Karpas-422 (cell line): Measurements from ENCODE around the gene AP2A1. TPM values are rescaled to one million over a fixed set of nuclear protein-coding genes. Genes with fewer than 3 reads are reported as not detected.

ENCODE experiments used
- DNase-seq: peaks from one replicate; pipeline ENCODE4 v3.0.0-alpha.2; 2015
- H2AFZ ChIP-seq: fragments of 200-600 bp; sonication (generic); 2 replicates; pipeline ENCODE4 v1.6.1; 2014; ENCODE audit warnings: antibody characterized with exemption, low read length, mixed read lengths
- H3K27ac ChIP-seq: fragments of 200-600 bp; sonication (generic); 2 replicates; pipeline ENCODE4 v1.5.1; 2014; ENCODE audit warnings: mild to moderate bottlenecking, low read length, moderate library complexity
- H3K27me3 ChIP-seq: fragments of 200-600 bp; sonication (generic); 2 replicates; pipeline ENCODE4 v1.6.1; 2014; ENCODE audit warnings: low read length, mixed read lengths
- H3K36me3 ChIP-seq: fragments of 200-600 bp; sonication (generic); 2 replicates; pipeline ENCODE4 v1.6.1; 2014; ENCODE audit warnings: low read length, mixed read lengths; ENCODE audit not compliant: insufficient read depth
- H3K4me1 ChIP-seq: fragments of 200-600 bp; sonication (generic); 2 replicates; pipeline ENCODE4 v1.6.1; 2014; ENCODE audit warnings: mild to moderate bottlenecking, low read length, mixed read lengths
- H3K4me2 ChIP-seq: fragments of 200-600 bp; sonication (generic); 2 replicates; pipeline ENCODE4 v1.6.1; 2014; ENCODE audit warnings: low read length, low read depth, mild to moderate bottlenecking; ENCODE audit not compliant: poor library complexity, severe bottlenecking
- H3K4me3 ChIP-seq: fragments of 200-600 bp; sonication (generic); 2 replicates; pipeline ENCODE4 v1.5.1; 2014; ENCODE audit warnings: mild to moderate bottlenecking, antibody characterized with exemption, low read length, mixed read lengths
- H3K79me2 ChIP-seq: fragments of 200-600 bp; sonication (generic); 2 replicates; pipeline ENCODE4 v1.6.1; 2014; ENCODE audit warnings: mild to moderate bottlenecking, low read length, mixed read lengths
- H3K9ac ChIP-seq: fragments of 200-600 bp; sonication (generic); 2 replicates; pipeline ENCODE4 v1.6.0; 2014; ENCODE audit warnings: low read length
- H3K9me2 ChIP-seq: fragments of 200-600 bp; sonication (generic), shearing (Covaris generic); replicated peaks from 2 replicates; pipeline ENCODE4 v1.6.0; 2014; ENCODE audit warnings: mild to moderate bottlenecking, low read length, moderate library complexity; ENCODE audit not compliant: insufficient read depth
- H3K9me3 ChIP-seq: fragments of 300-700, 200-600 bp; sonication (generic); 2 replicates; pipeline ENCODE4 v1.6.1; 2014; ENCODE audit warnings: low read length, mixed read lengths
- H4K20me1 ChIP-seq: fragments of 200-600 bp; sonication (generic); 2 replicates; pipeline ENCODE4 v1.6.1; 2014; ENCODE audit warnings: mild to moderate bottlenecking, antibody characterized with exemption, low read length, low read depth; ENCODE audit not compliant: insufficient read depth
- total RNA-seq: library from RNA; depleted of rRNA; stranded (reverse); fragments of >200 nt; shearing (Covaris generic); gene quantifications from 2 replicates; pipeline ENCODE4 v1.2.3, GENCODE V29; 2014; ENCODE audit warnings: low replicate concordance

The AP2A1 gene
- total RNA-seq, 1 experiment from 2014 or later, result 32.4 TPM

DNA sequence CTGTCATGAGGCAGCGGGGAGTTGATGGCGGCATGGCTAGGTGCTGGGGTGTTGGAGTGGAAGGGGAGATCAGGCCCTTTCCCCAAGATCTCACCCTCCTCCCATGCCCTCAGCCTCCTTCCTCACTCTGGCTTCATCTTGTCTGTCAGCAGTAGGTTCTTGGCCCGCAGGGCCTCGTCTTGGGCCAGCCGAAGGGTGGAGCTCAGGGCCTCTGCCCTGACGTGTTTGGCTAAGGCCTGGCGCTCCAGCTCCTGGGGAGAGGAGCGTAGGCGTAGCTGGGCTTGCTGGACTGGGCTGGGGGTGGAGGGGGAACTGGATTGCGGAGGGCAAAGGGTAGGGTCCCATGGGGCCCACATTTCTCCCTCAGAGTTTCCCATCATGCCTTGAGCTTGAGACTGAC, 26.9 kb upstream of the AP2A1 start:
- Histone ChIP-seq H4K20me1 (no peaks in the 10 kb centered on the region), H3K79me2 (no peaks in the 10 kb centered on the region), H3K36me3 (no peaks in the 10 kb centered on the region), H3K4me3 (no peak overlapping the region), H3K9ac (no peak overlapping the region), H2AFZ (no peak overlapping the region), H3K4me1 (no peaks in the 10 kb centered on the region), H3K27me3 (no peaks in the 10 kb centered on the region), H3K4me2 (no peak overlapping the region), H3K9me3 (no peaks in the 10 kb centered on the region), H3K9me2 (no peaks in the 10 kb centered on the region), H3K27ac (no peak overlapping the region)
- no peak for DNase-seq

DNA sequence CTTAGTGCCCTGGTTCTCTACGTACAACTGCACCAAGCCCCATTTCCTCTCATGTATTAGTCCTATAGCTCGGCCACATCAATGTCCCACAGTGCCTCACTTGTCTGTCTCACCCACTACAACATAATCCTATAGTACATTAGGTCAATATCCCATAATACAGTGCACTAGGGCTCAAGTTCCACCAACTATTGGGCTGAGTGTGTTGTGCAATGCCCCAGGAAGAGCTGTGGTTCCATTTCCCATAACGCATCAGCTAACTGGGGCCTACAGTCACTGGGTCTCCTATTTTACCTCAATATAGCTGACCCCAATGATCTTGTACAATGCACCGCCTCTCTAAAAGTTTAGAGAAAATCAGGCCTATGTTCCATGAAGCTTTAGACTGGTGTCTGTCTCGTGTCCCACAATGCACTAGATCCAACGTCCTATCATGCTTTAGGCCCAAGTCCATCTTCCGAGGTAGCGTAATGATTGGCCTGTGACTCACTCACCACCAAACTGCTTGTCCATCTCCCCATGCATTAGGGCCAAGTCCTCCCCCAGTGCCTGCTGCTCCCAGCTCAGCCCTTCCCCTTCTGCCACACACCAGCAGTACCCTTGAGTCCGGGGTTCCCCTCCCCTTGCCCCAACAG, 25.5 kb upstream of the AP2A1 start:
- Histone ChIP-seq H3K4me1 (no peaks in the 10 kb centered on the region), H3K9ac (no peak overlapping the region), H3K79me2 (no peaks in the 10 kb centered on the region), H3K27me3 (no peaks in the 10 kb centered on the region), H3K27ac (no peak overlapping the region), H3K4me3 (no peak overlapping the region), H3K9me3 (no peaks in the 10 kb centered on the region), H3K9me2 (no peaks in the 10 kb centered on the region), H2AFZ (no peak overlapping the region), H3K4me2 (no peak overlapping the region), H4K20me1 (no peaks in the 10 kb centered on the region), H3K36me3 (no peaks in the 10 kb centered on the region)
- no peak for DNase-seq

GRCh38 chr19:49744946-49745381, 21.8 kb upstream of the AP2A1 start:
- H3K36me3 ChIP-seq, result no peaks in the 10 kb centered on the region
- no peak overlapping the region for H3K4me3 ChIP-seq

GRCh38 chr19:49746206-49746958, 20.4 kb upstream of the AP2A1 start:
- no peak overlapping the region for H3K27ac ChIP-seq
- no peak overlapping the region for H3K4me3 ChIP-seq
- DNase-seq, result peak; percentile 100
- no peak overlapping the region for H3K9ac ChIP-seq
- no peaks in the 10 kb centered on the region for H4K20me1 ChIP-seq
- H3K4me1 ChIP-seq, result no peaks in the 10 kb centered on the region
- no peaks in the 10 kb centered on the region for H3K9me3 ChIP-seq
- no peaks in the 10 kb centered on the region for H3K36me3 ChIP-seq
- no peaks in the 10 kb centered on the region for H3K27me3 ChIP-seq
- H2AFZ ChIP-seq, result no peak overlapping the region
- H3K79me2 ChIP-seq, result no peaks in the 10 kb centered on the region
- H3K9me2 ChIP-seq, result no peaks in the 10 kb centered on the region
- H3K4me2 ChIP-seq, result no peak overlapping the region

More at GRCh38 chr19:49744946-49745381, 21.8 kb upstream of the AP2A1 start:
- H3K9me2 ChIP-seq, result no peaks in the 10 kb centered on the region
- H3K4me1 ChIP-seq, result no peaks in the 10 kb centered on the region
- no peaks in the 10 kb centered on the region for H3K79me2 ChIP-seq
- H2AFZ ChIP-seq, result no peak overlapping the region
- H3K27me3 ChIP-seq, result no peaks in the 10 kb centered on the region
- no peaks in the 10 kb centered on the region for H4K20me1 ChIP-seq
- no peaks in the 10 kb centered on the region for H3K9me3 ChIP-seq
- no peak overlapping the region for H3K27ac ChIP-seq
- H3K9ac ChIP-seq, result no peak overlapping the region
- DNase-seq, result no peak
- H3K4me2 ChIP-seq, result no peak overlapping the region

- peak; percentile 74 for DNase-seq
- H3K27me3 ChIP-seq, result no peaks in the 10 kb centered on the region
Measured at GRCh38 chr19:49749055-49749716, 17.6 kb upstream of the AP2A1 start.

GRCh38 chr19:49749771-49750170, 17.0 kb upstream of the AP2A1 start:
- H3K9me2 ChIP-seq, result no peaks in the 10 kb centered on the region
- no peak overlapping the region for H3K4me3 ChIP-seq
- H3K4me2 ChIP-seq, result no peak overlapping the region
- no peaks in the 10 kb centered on the region for H4K20me1 ChIP-seq
- no peak for DNase-seq
- H3K27ac ChIP-seq, result no peak overlapping the region
- no peaks in the 10 kb centered on the region for H3K36me3 ChIP-seq
- no peaks in the 10 kb centered on the region; the same call in 1 of the 2 replicates for H3K9me3 ChIP-seq
- no peaks in the 10 kb centered on the region for H3K79me2 ChIP-seq
- H3K9ac ChIP-seq, result no peak overlapping the region
- no peak overlapping the region for H2AFZ ChIP-seq
- no peaks in the 10 kb centered on the region for H3K27me3 ChIP-seq
- no peaks in the 10 kb centered on the region for H3K4me1 ChIP-seq

More at GRCh38 chr19:49749055-49749716, 17.6 kb upstream of the AP2A1 start:
- Histone ChIP-seq H3K36me3 (no peaks in the 10 kb centered on the region), H3K9me3 (no peaks in the 10 kb centered on the region), H3K79me2 (no peaks in the 10 kb centered on the region), H2AFZ (no peak overlapping the region), H3K9ac (no peak overlapping the region), H4K20me1 (no peaks in the 10 kb centered on the region), H3K9me2 (no peaks in the 10 kb centered on the region), H3K4me2 (no peak overlapping the region), H3K4me3 (no peak overlapping the region), H3K27ac (no peak overlapping the region), H3K4me1 (no peaks in the 10 kb centered on the region)

GRCh38 chr19:49752701-49753100, 14.1 kb upstream of the AP2A1 start:
- Histone ChIP-seq H3K9ac (no peak overlapping the region), H3K9me3 (peaks cover 10% of the 10 kb centered on the region; the same call in 1 of the 2 replicates), H3K27me3 (no peaks in the 10 kb centered on the region), H3K9me2 (no peaks in the 10 kb centered on the region), H3K79me2 (no peaks in the 10 kb centered on the region), H2AFZ (no peak overlapping the region), H3K36me3 (no peaks in the 10 kb centered on the region), H3K4me2 (no peak overlapping the region), H3K4me3 (no peak overlapping the region), H4K20me1 (no peaks in the 10 kb centered on the region), H3K4me1 (no peaks in the 10 kb centered on the region), H3K27ac (no peak overlapping the region)
- DNase-seq, result no peak

GRCh38 chr19:49755956-49756355, 10.8 kb upstream of the AP2A1 start:
- Histone ChIP-seq H3K4me1 (no peaks in the 10 kb centered on the region), H3K4me2 (no peak overlapping the region), H3K9ac (no peak overlapping the region), H4K20me1 (no peaks in the 10 kb centered on the region), H2AFZ (no peak overlapping the region), H3K9me2 (no peaks in the 10 kb centered on the region), H3K36me3 (no peaks in the 10 kb centered on the region), H3K79me2 (no peaks in the 10 kb centered on the region), H3K4me3 (no peak overlapping the region), H3K27me3 (no peaks in the 10 kb centered on the region), H3K27ac (no peak overlapping the region), H3K9me3 (peaks cover 10% of the 10 kb centered on the region; the same call in 1 of the 2 replicates)
- DNase-seq, result no peak
